IMR-90 (cell line): ENCODE data around the gene WDR62. TPM values are rescaled to one million over a fixed set of nuclear protein-coding genes. Genes with fewer than 3 reads are reported as not detected.
"Not testable (repeated sequence)": the region's sequence is repeated elsewhere in the genome, so short reads cannot be mapped to it uniquely, and the experiment has no call there.

Experiments
- ATAC-seq: fragments of 200-7000 bp; cut with Tn5 transposase; 2 replicates; pipeline ENCODE4 v1.9.1; 2020; ENCODE audit warnings: low read depth, mild to moderate bottlenecking, moderate library complexity
- BruUV-seq: library from RNA; stranded (reverse); fragments of 400-500 nt; replicated peaks from 2 replicates; lab custom pipeline; 2021; lab: Mats Ljungman, UMichigan
- CTCF ChIA-PET: fragments of 300-600 bp; formaldehyde crosslinking; extraction: SDS; loops from one replicate; lab custom pipeline; 2021; ENCODE audit warnings: antibody characterized with exemption; lab: Yijun Ruan, JAX
- POLR2A ChIA-PET: fragments of 300-600 bp; sonication (Branson Sonifier 250); formaldehyde crosslinking; loops from one replicate; lab custom pipeline; 2022; ENCODE audit warnings: antibody characterized with exemption; ENCODE audit not compliant: unreplicated experiment; lab: Charles Lee
- DNase-seq: peaks from one replicate; pipeline ENCODE4 v3.0.0; 2013
- H2AFZ ChIP-seq: replicated peaks from 2 replicates; pipeline ENCODE3; 2013; ENCODE audit warnings: low read length, mild to moderate bottlenecking; ENCODE audit not compliant: poor library complexity
- H2AK5ac ChIP-seq: 2 replicates; pipeline ENCODE4 v1.6.1; 2013; ENCODE audit warnings: low read depth, low read length, inconsistent platforms
- H2AK9ac ChIP-seq: replicated peaks from 2 replicates; pipeline ENCODE3; 2013; ENCODE audit warnings: mild to moderate bottlenecking, low read depth, low read length, moderate library complexity; ENCODE audit not compliant: poor library complexity
- H2BK120ac ChIP-seq: 2 replicates; pipeline ENCODE4 v1.6.1; 2013; ENCODE audit warnings: low read depth, low read length, inconsistent platforms
- H2BK15ac ChIP-seq: 3 replicates; pipeline ENCODE4 v1.6.1; 2013; ENCODE audit warnings: low read depth, low read length, inconsistent platforms
- H2BK20ac ChIP-seq: 2 replicates; pipeline ENCODE4 v1.6.1; 2013; ENCODE audit warnings: low read depth, mild to moderate bottlenecking, inconsistent platforms, low read length, moderate library complexity
- H2BK5ac ChIP-seq: 2 replicates; pipeline ENCODE4 v1.6.1; 2013; ENCODE audit warnings: mild to moderate bottlenecking, low read depth, low read length, inconsistent platforms; ENCODE audit not compliant: poor library complexity, severe bottlenecking
- H3K14ac ChIP-seq: replicated peaks from 2 replicates; pipeline ENCODE4 v1.6.1; 2013; ENCODE audit warnings: low read depth, low read length, inconsistent platforms
- H3K18ac ChIP-seq: 2 replicates; pipeline ENCODE4 v1.6.1; 2013; ENCODE audit warnings: low read depth, low read length, control low read depth
- H3K23ac ChIP-seq: 2 replicates; pipeline ENCODE4 v1.6.1; 2013; ENCODE audit warnings: low read depth, low read length, inconsistent platforms
- H3K27ac ChIP-seq: 2 replicates; pipeline ENCODE4 v1.5.1; 2013; ENCODE audit warnings: mild to moderate bottlenecking, control low read depth, low read length; ENCODE audit not compliant: insufficient read depth
- H3K27me3 ChIP-seq: 2 replicates; pipeline ENCODE4 v1.6.1; 2013; ENCODE audit warnings: low read length; ENCODE audit not compliant: control insufficient read depth, insufficient read depth
- H3K36me3 ChIP-seq: 2 replicates; pipeline ENCODE4 v1.6.1; 2013; ENCODE audit warnings: low read length, mixed read lengths; ENCODE audit not compliant: control insufficient read depth, insufficient read depth
- H3K4ac ChIP-seq: 2 replicates; pipeline ENCODE4 v1.6.1; 2013; ENCODE audit warnings: low read depth, low read length, inconsistent platforms
- H3K4me1 ChIP-seq: 2 replicates; pipeline ENCODE4 v1.6.1; 2013; ENCODE audit warnings: low read length, mixed read lengths; ENCODE audit not compliant: control insufficient read depth, insufficient read depth
- H3K4me2 ChIP-seq: 2 replicates; pipeline ENCODE4 v1.6.1; 2013; ENCODE audit warnings: low read depth, mild to moderate bottlenecking, control low read depth, low read length, moderate library complexity
- H3K4me3 ChIP-seq: 2 replicates; pipeline ENCODE4 v1.5.1; 2013; ENCODE audit warnings: low read depth, mild to moderate bottlenecking, control low read depth, low read length, moderate library complexity; ENCODE audit not compliant: insufficient read depth
- H3K56ac ChIP-seq: 2 replicates; pipeline ENCODE4 v1.6.1; 2013; ENCODE audit warnings: low read length, inconsistent platforms; ENCODE audit not compliant: insufficient read depth; ENCODE audit errors: extremely low read depth
- H3K79me1 ChIP-seq, 2 experiments: 2 replicates each; pipeline ENCODE4 v1.6.1; 2013; ENCODE audit warnings: low read length in 2 of 2, inconsistent platforms in 1 of 2, low read depth in 1 of 2
- H3K9ac ChIP-seq: 2 replicates; pipeline ENCODE4 v1.6.1; 2013; ENCODE audit warnings: low read depth, low read length, control low read depth
- H3K9me1 ChIP-seq: 2 replicates; pipeline ENCODE4 v1.6.1; 2013; ENCODE audit warnings: low read length, inconsistent platforms; ENCODE audit not compliant: insufficient read depth
- H3K9me3 ChIP-seq: 2 replicates; pipeline ENCODE4 v1.6.1; 2013; ENCODE audit warnings: low read length; ENCODE audit not compliant: control insufficient read depth, insufficient read depth
- H4K20me1 ChIP-seq: 2 replicates; pipeline ENCODE4 v1.6.1; 2013; ENCODE audit warnings: low read length, inconsistent platforms; ENCODE audit not compliant: insufficient read depth
- H4K5ac ChIP-seq: 2 replicates; pipeline ENCODE4 v1.6.1; 2013; ENCODE audit warnings: mild to moderate bottlenecking, low read depth, low read length, control low read depth
- H4K8ac ChIP-seq, 2 experiments: 2 replicates each; pipeline ENCODE4 v1.6.1; 2013; ENCODE audit warnings: low read depth in 2 of 2, low read length in 2 of 2, control low read depth in 1 of 2, inconsistent platforms in 1 of 2
- H4K91ac ChIP-seq: 2 replicates; pipeline ENCODE4 v1.6.1; 2013; ENCODE audit warnings: low read depth, low read length, inconsistent platforms; ENCODE audit not compliant: insufficient read depth
- WGBS, 2 experiments: methylation state at CpG; one replicate each; pipeline versions ENCODE4 v1.1.5 to v1.1.7; 2013; ENCODE audit warnings: missing lambda C conversion rate in 2 of 2; ENCODE audit not compliant: insufficient read length in 1 of 2; ENCODE audit errors: extremely low coverage in 2 of 2; 5-methylcytosine and 5-hydroxymethylcytosine counted together
- dilution Hi-C: fragments of 300-500 bp; cut with HindIII; formaldehyde crosslinking; loops from one replicate; pipeline ENCODE4 v1.14.3; 2018; ENCODE audit warnings: low sequenced_read_pairs; ENCODE audit not compliant: unreplicated experiment
- in situ Hi-C: fragments of 300-500 bp; cut with MboI; formaldehyde crosslinking; loops from 3 replicates; pipeline ENCODE4 v1.14.3; 2019; ENCODE audit warnings: low sequenced_read_pairs, inconsistent platforms, mixed read lengths
- intact Hi-C: fragments of 100-400 bp; cut with micrococcal nuclease; formaldehyde crosslinking; loops from 2 replicates; pipeline ENCODE4 v1.10.0; 2022
- polyA plus RNA-seq, 3 experiments: library from polyadenylated mRNA; depleted of rRNA; stranded (reverse); fragments of >200 nt; gene quantifications; 2 replicates each; pipeline ENCODE4 v1.2.3, GENCODE V29; 2012; ENCODE audit warnings: low replicate concordance in 1 of 3
- total RNA-seq: library from RNA; depleted of rRNA; stranded (reverse); fragments of >200 nt; gene quantifications from 2 replicates; pipeline ENCODE4 v1.2.3, GENCODE V29; 2012

The WDR62 gene
- total and polyA plus RNA-seq, 2 of the 4 experiments (the other 2 are of a cell fraction): 4.5 to 7.0 TPM

DNA sequence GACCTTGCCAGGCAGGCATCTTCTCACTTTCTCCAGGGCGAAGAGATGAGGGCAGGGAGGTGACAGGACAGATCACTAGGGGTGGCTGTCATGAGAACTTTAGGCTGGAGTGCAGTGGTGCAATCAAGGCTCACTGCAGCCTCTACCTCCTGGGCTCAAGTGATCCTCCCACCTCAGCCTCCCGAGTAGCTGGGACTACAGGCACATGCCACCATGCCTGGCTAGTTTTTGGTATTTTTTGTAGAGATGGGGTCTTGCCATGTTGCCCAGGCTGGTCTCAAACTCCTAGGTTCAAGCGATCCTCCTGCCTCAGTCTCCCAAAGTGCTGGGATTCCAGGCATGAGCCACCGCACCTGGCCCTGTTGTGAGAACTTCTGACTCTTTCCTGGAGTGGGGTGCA, 80.2 kb downstream of the WDR62 start:
- H3K9ac ChIP-seq, H3K4me2 ChIP-seq, H3K18ac ChIP-seq, H4K91ac ChIP-seq, H3K36me3 ChIP-seq, H2AK5ac ChIP-seq, H3K56ac ChIP-seq, H3K4ac ChIP-seq, BruUV-seq, H3K14ac ChIP-seq, POLR2A ChIA-PET, dilution Hi-C loops, H2BK15ac ChIP-seq, H4K20me1 ChIP-seq, H2BK20ac ChIP-seq, H3K27me3 ChIP-seq, H3K9me1 ChIP-seq, H2BK120ac ChIP-seq, ATAC-seq, DNase-seq, CTCF ChIA-PET, H3K4me3 ChIP-seq, H3K9me3 ChIP-seq, H4K5ac ChIP-seq, H2BK5ac ChIP-seq, intact Hi-C loops, H3K27ac ChIP-seq, H3K4me1 ChIP-seq, H4K8ac ChIP-seq, in situ Hi-C loops, H3K23ac ChIP-seq, H3K79me1 ChIP-seq: not testable (repeated sequence)
- Histone ChIP-seq H2AK9ac (peak overlapping the region; percentile 61), H2AFZ (peak overlapping the region; percentile 41)
- WGBS, 2 experiments: 100% methylated on average over 1 of the region's 4 CpGs; no CpG with 5 or more reads in 1 of the 2 experiments
